ENCODE results near the gene HIGD1A. TPM values are rescaled to one million over a fixed set of nuclear protein-coding genes. Genes with fewer than 3 reads are reported as not detected.

The HIGD1A gene
- total RNA-seq, 4 donors from 2014 or later, result 52.3 to 239 (median 212) TPM

DNA sequence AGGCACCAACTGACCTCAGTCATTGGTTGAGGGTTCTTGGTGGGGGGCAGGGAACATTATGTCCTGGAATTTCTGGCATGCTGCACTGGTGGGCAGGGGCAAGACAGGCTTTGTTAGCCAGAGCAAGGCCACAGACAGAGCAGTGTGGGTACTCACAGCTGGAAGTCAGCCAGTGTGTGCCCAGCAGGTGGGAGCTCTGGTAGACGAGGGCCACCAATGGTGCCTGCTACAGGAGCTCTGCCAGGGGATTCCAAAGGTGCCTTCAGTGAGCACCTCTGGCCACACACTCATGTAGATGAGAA is 40.1 kb upstream of the HIGD1A start:
- 67 to 89% methylated on average over 1 of the region's 1 CpG for WGBS, 2 donors
- TF ChIP-seq, protein P1, sequence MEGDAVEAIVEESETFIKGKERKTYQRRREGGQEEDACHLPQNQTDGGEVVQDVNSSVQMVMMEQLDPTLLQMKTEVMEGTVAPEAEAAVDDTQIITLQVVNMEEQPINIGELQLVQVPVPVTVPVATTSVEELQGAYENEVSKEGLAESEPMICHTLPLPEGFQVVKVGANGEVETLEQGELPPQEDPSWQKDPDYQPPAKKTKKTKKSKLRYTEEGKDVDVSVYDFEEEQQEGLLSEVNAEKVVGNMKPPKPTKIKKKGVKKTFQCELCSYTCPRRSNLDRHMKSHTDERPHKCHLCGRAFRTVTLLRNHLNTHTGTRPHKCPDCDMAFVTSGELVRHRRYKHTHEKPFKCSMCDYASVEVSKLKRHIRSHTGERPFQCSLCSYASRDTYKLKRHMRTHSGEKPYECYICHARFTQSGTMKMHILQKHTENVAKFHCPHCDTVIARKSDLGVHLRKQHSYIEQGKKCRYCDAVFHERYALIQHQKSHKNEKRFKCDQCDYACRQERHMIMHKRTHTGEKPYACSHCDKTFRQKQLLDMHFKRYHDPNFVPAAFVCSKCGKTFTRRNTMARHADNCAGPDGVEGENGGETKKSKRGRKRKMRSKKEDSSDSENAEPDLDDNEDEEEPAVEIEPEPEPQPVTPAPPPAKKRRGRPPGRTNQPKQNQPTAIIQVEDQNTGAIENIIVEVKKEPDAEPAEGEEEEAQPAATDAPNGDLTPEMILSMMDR (IDR thresholded peaks at IDR 0.05), result no peak
- TF ChIP-seq POLR2A (IDR thresholded peaks at IDR 0.05), result no peak
- Histone ChIP-seq H3K27me3 (no peaks in the 10 kb centered on the region), H3K27ac (peak overlapping the region; percentile 56 to 85 (median 78)), H3K4me3 (peak overlapping the region in 1 of 4 donors; percentile 16), H3K36me3 (no peaks in the 10 kb centered on the region), H3K9me3 (no peaks in the 10 kb centered on the region), H3K4me1 (peaks cover 14 to 59% (median 26%) of the 10 kb centered on the region in 3 donors)
- DNase-seq, result no peak
- intact Hi-C loops (cut with DNase I), result loop anchor here (5.0 kb wide), 1 partner anchor 62 kb away; no protein-coding TSS in a partner anchor

GRCh38 chr3:42843713-42844411 is 39.6 kb upstream of the HIGD1A start:
- TF ChIP-seq, protein P1 (IDR thresholded peaks at IDR 0.05), result no peak
- TF ChIP-seq POLR2A (IDR thresholded peaks at IDR 0.05), result no peak
- Histone ChIP-seq H3K27me3 (no peaks in the 10 kb centered on the region), H3K4me1 (peaks cover 14 to 61% (median 26%) of the 10 kb centered on the region in 3 donors), H3K36me3 (no peaks in the 10 kb centered on the region), H3K27ac (peak overlapping the region; percentile 56 to 85 (median 78)), H3K9me3 (no peaks in the 10 kb centered on the region), H3K4me3 (peak overlapping the region in 2 of 4 donors; percentile 1 to 16)
- 65 to 75% methylated on average over 4 to 6 of the region's 6 CpGs for WGBS, 2 donors
- intact Hi-C loops (cut with DNase I), result loop anchor here (5.0 kb wide), 1 partner anchor 62 kb away; no protein-coding TSS in a partner anchor
- no peak for DNase-seq

- TF ChIP-seq, protein P1 (IDR thresholded peaks at IDR 0.05), result no peak
- no peak for TF ChIP-seq POLR2A (IDR thresholded peaks at IDR 0.05)
- no peak for DNase-seq
- 63 to 88% methylated on average over 1 of the region's 1 CpG for WGBS, 2 donors
Measured at GRCh38 chr3:42841332-42841731, 37.0 kb upstream of the HIGD1A start.

DNA sequence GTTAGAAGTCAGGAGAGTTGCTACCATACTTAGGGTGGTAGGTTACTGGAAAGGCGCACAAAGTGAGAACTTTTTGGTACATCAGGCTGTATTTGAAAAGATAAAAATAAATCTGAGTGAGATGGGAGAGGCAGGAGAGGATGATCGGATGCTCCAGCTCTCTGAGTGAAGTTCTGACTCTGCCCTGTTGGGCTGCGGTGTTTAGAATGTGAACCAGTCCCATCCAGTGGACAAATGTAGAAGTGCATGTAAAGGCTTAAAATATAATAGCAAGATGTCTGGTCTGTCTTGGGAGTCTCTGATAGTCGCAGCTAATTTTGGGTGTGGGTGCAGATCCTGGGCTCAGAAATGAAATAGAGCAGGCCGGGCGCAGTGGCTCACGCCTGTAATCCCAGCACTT is 35.3 kb upstream of the HIGD1A start:
- H3K4me3 ChIP-seq, result no peak overlapping the region
- peaks cover 0 to 30% (median 3%) of the 10 kb centered on the region in 3 donors for H3K4me1 ChIP-seq
- no peaks in the 10 kb centered on the region for H3K9me3 ChIP-seq
- H3K36me3 ChIP-seq, result no peaks in the 10 kb centered on the region
- TF ChIP-seq, protein P1 (IDR thresholded peaks at IDR 0.05), result peak; percentile 38 to 91 (median 83)
- TF ChIP-seq POLR2A (IDR thresholded peaks at IDR 0.05), result no peak
- DNase-seq, result no peak
- no peak overlapping the region for H3K27ac ChIP-seq
- 27 to 34% methylated on average over 7 of the region's 7 CpGs for WGBS, 2 donors
- intact Hi-C loops (cut with DNase I), result loop anchor here (5.0 kb wide), 1 partner anchor 57 kb away; no protein-coding TSS in a partner anchor
- no peaks in the 10 kb centered on the region for H3K27me3 ChIP-seq

More at GRCh38 chr3:42841332-42841731, 37.0 kb upstream of the HIGD1A start:
- intact Hi-C loops (cut with DNase I), result loop anchor here (5.0 kb wide), 1 partner anchor 59 kb away; no protein-coding TSS in a partner anchor
- Histone ChIP-seq H3K36me3 (no peaks in the 10 kb centered on the region), H3K4me3 (no peak overlapping the region), H3K9me3 (no peaks in the 10 kb centered on the region), H3K4me1 (peaks cover 4 to 46% (median 12%) of the 10 kb centered on the region in 3 donors), H3K27ac (peak overlapping the region in 3 of 4 donors; percentile 15 to 58 (median 30)), H3K27me3 (no peaks in the 10 kb centered on the region)

GRCh38 chr3:42838571-42838970 is 34.3 kb upstream of the HIGD1A start:
- TF ChIP-seq POLR2A (IDR thresholded peaks at IDR 0.05), result no peak
- TF ChIP-seq, protein P1 (IDR thresholded peaks at IDR 0.05), result no peak
- Histone ChIP-seq H3K36me3 (no peaks in the 10 kb centered on the region), H3K4me3 (no peak overlapping the region), H3K27me3 (no peaks in the 10 kb centered on the region), H3K9me3 (no peaks in the 10 kb centered on the region), H3K27ac (no peak overlapping the region), H3K4me1 (peaks cover 0 to 19% (median 3%) of the 10 kb centered on the region in 3 donors)
- no peak for DNase-seq
- intact Hi-C loops (cut with DNase I), result no loop called here
- 75 to 86% methylated on average over 4 of the region's 4 CpGs for WGBS, 2 donors

Data from esophagus squamous epithelium (tissue), 5 donors.